Neural progenitor cell (in vitro differentiated cells): Measurements from ENCODE around the gene EGFR. TPM values are rescaled to one million over a fixed set of nuclear protein-coding genes. Genes with fewer than 3 reads are reported as not detected.

Experiments
- DNase-seq: peaks from one replicate; pipeline ENCODE4 v3.0.0-alpha.2; 2016; ENCODE audit warnings: low spot score
- H2AFZ ChIP-seq: fragments of 200-600 bp; sonication (generic); replicated peaks from 2 replicates; pipeline ENCODE4 v1.6.1; 2016; ENCODE audit warnings: antibody characterized with exemption
- H3F3A ChIP-seq: fragments of 200-600 bp; sonication (generic); 2 replicates; pipeline ENCODE4 v1.6.1; 2016; ENCODE audit warnings: antibody characterized with exemption, low read depth
- H3K27ac ChIP-seq: fragments of 200-600 bp; sonication (generic); 2 replicates; pipeline ENCODE4 v1.5.1; 2016; ENCODE audit warnings: mild to moderate bottlenecking
- H3K27me3 ChIP-seq: fragments of 200-600 bp; sonication (generic); 2 replicates; pipeline ENCODE4 v1.6.1; 2016; ENCODE audit warnings: mild to moderate bottlenecking, moderate library complexity
- H3K36me3 ChIP-seq: fragments of 200-600 bp; sonication (generic); 2 replicates; pipeline ENCODE4 v1.5.1; 2016
- H3K4me1 ChIP-seq: fragments of 200-600 bp; sonication (generic); 2 replicates; pipeline ENCODE4 v1.6.1; 2016; ENCODE audit warnings: mixed run types
- H3K4me2 ChIP-seq: fragments of 200-600 bp; sonication (generic); 2 replicates; pipeline ENCODE4 v1.6.1; 2016
- H3K4me3 ChIP-seq: fragments of 200-600 bp; sonication (generic); 2 replicates; pipeline ENCODE4 v1.5.1; 2016
- H3K79me2 ChIP-seq: fragments of 200-600 bp; sonication (generic); 2 replicates; pipeline ENCODE4 v1.6.1; 2016; ENCODE audit warnings: low read depth
- H3K9ac ChIP-seq: fragments of 200-600 bp; sonication (generic); 2 replicates; pipeline ENCODE4 v1.6.1; 2016
- H3K9me3 ChIP-seq: fragments of 200-600 bp; sonication (generic); 2 replicates; pipeline ENCODE4 v1.5.1; 2016; ENCODE audit warnings: low read depth
- H4K20me1 ChIP-seq: fragments of 200-600 bp; sonication (generic); 2 replicates; pipeline ENCODE4 v1.6.1; 2016; ENCODE audit warnings: low read depth
- H3K27ac Mint-ChIP-seq: 3 replicates; pipeline ENCODE4 v1.8.0; 2021; ENCODE audit warnings: mixed read lengths
- H3K27me3 Mint-ChIP-seq: 2 replicates; pipeline ENCODE4 v1.8.0; 2022; ENCODE audit warnings: low read depth, mild to moderate bottlenecking, inconsistent platforms, moderate library complexity, mixed read lengths; ENCODE audit not compliant: insufficient read depth
- H3K36me3 Mint-ChIP-seq: 3 replicates; pipeline ENCODE4 v1.8.0; 2021; ENCODE audit warnings: mixed read lengths
- H3K4me1 Mint-ChIP-seq: 3 replicates; pipeline ENCODE4 v1.8.0; 2021; ENCODE audit warnings: mixed read lengths
- H3K4me3 Mint-ChIP-seq: 3 replicates; pipeline ENCODE4 v1.8.0; 2021; ENCODE audit warnings: mild to moderate bottlenecking, moderate library complexity, mixed read lengths
- H3K9me3 Mint-ChIP-seq: 3 replicates; pipeline ENCODE4 v1.8.0; 2020; ENCODE audit warnings: mixed read lengths
- CTCF ChIP-seq: fragments of 200-600 bp; sonication (generic); IDR thresholded peaks from 2 replicates; pipeline ENCODE4 v1.5.1; 2017; ENCODE audit warnings: antibody characterized with exemption, mild to moderate bottlenecking
- EZH2 ChIP-seq: fragments of 200-600 bp; sonication (generic); IDR thresholded peaks from 2 replicates; pipeline ENCODE4 v1.6.1; 2017; ENCODE audit warnings: antibody characterized with exemption, mild to moderate bottlenecking, moderate library complexity
- EZH2phosphoT487 ChIP-seq: fragments of 200-600 bp; sonication (generic); IDR thresholded peaks from 2 replicates; pipeline ENCODE4 v1.6.1; 2017; ENCODE audit warnings: antibody characterized with exemption
- total RNA-seq: library from RNA; depleted of rRNA; stranded (reverse); fragments of >200 nt; gene quantifications from 2 replicates; pipeline ENCODE4 v1.2.3, GENCODE V29; 2015; ENCODE audit warnings: low replicate concordance

EGFR gene
- total RNA-seq, 1 donor from 2014 or later: 4.6 TPM

- H3K9ac ChIP-seq: no peak overlapping the region
- no peak overlapping the region for H3K27ac ChIP-seq
- Mint-ChIP-seq H3K4me3 (no peak overlapping the region), H3K36me3 (peaks cover 4% of the 10 kb centered on the region), H3K27me3 (peaks cover 5% of the 10 kb centered on the region), H3K4me1 (peaks cover 30% of the 10 kb centered on the region), H3K27ac (no peak overlapping the region), H3K9me3 (no peaks in the 10 kb centered on the region)
- H3F3A ChIP-seq: no peaks in the 10 kb centered on the region
- no peaks in the 10 kb centered on the region for H3K36me3 ChIP-seq
- DNase-seq: no peak
- no peak overlapping the region for H3K4me2 ChIP-seq
- no peak for TF ChIP-seq CTCF
- no peak for TF ChIP-seq EZH2phosphoT487
- TF ChIP-seq EZH2: no peak
- H2AFZ ChIP-seq: no peak overlapping the region
- no peaks in the 10 kb centered on the region for H4K20me1 ChIP-seq
- peaks cover 4% of the 10 kb centered on the region for H3K4me1 ChIP-seq
- no peaks in the 10 kb centered on the region for H3K9me3 ChIP-seq
- no peak overlapping the region for H3K4me3 ChIP-seq
- H3K79me2 ChIP-seq: no peaks in the 10 kb centered on the region
- no peaks in the 10 kb centered on the region for H3K27me3 ChIP-seq
Observed at GRCh38 chr7:55073976-55074528, 55.2 kb downstream of the EGFR start.

- no peak overlapping the region for H3K4me2 ChIP-seq
- Mint-ChIP-seq H3K27ac (no peak overlapping the region), H3K27me3 (peaks cover 5% of the 10 kb centered on the region), H3K36me3 (peaks cover 4% of the 10 kb centered on the region), H3K4me3 (no peak overlapping the region), H3K4me1 (peaks cover 27% of the 10 kb centered on the region), H3K9me3 (no peaks in the 10 kb centered on the region)
- no peaks in the 10 kb centered on the region for H3K36me3 ChIP-seq
- no peaks in the 10 kb centered on the region for H3K79me2 ChIP-seq
- peaks cover 6% of the 10 kb centered on the region for H3K4me1 ChIP-seq
- no peak overlapping the region for H3K4me3 ChIP-seq
- no peaks in the 10 kb centered on the region for H3K9me3 ChIP-seq
- no peaks in the 10 kb centered on the region for H3K27me3 ChIP-seq
- H4K20me1 ChIP-seq: no peaks in the 10 kb centered on the region
- no peaks in the 10 kb centered on the region for H3F3A ChIP-seq
- TF ChIP-seq EZH2phosphoT487 (no peak), CTCF (no peak), EZH2 (no peak)
- no peak overlapping the region for H3K27ac ChIP-seq
- H2AFZ ChIP-seq: no peak overlapping the region
- DNase-seq: no peak
- no peak overlapping the region for H3K9ac ChIP-seq
Observed at GRCh38 chr7:55075464-55076021, 56.7 kb downstream of the EGFR start.

GRCh38 chr7:55077561-55078410 lies 59.0 kb downstream of the EGFR start:
- Histone ChIP-seq H4K20me1 (no peaks in the 10 kb centered on the region), H2AFZ (no peak overlapping the region), H3K27me3 (no peaks in the 10 kb centered on the region), H3K9me3 (no peaks in the 10 kb centered on the region), H3K27ac (no peak overlapping the region), H3K9ac (no peak overlapping the region), H3K4me2 (no peak overlapping the region), H3K4me1 (peaks cover 6% of the 10 kb centered on the region), H3K36me3 (no peaks in the 10 kb centered on the region), H3K79me2 (no peaks in the 10 kb centered on the region), H3F3A (no peaks in the 10 kb centered on the region), H3K4me3 (no peak overlapping the region)
- peaks cover 4% of the 10 kb centered on the region for H3K36me3 Mint-ChIP-seq
- DNase-seq: no peak
- H3K4me1 Mint-ChIP-seq: peaks cover 33% of the 10 kb centered on the region
- peaks cover 5% of the 10 kb centered on the region for H3K27me3 Mint-ChIP-seq
- H3K27ac Mint-ChIP-seq: no peak overlapping the region
- TF ChIP-seq EZH2phosphoT487: no peak
- TF ChIP-seq EZH2: no peak
- TF ChIP-seq CTCF: no peak
- no peak overlapping the region for H3K4me3 Mint-ChIP-seq
- no peaks in the 10 kb centered on the region for H3K9me3 Mint-ChIP-seq
